HepG2 (cell line): ENCODE measurements around the gene TNFSF13. TPM values are rescaled to one million over a fixed set of nuclear protein-coding genes. Genes with fewer than 3 reads are reported as not detected.

Experiments used
- ASH2L ChIP-seq: fragments of 300-600, 200-600 bp; sonication (generic); IDR thresholded peaks from 2 replicates; pipeline ENCODE4 v1.7.0; 2017; ENCODE audit warnings: low read depth, mild to moderate bottlenecking, moderate library complexity, mixed read lengths, low read length; ENCODE audit not compliant: insufficient read length
- ATRX ChIP-seq: sonication (generic); formaldehyde crosslinking; IDR thresholded peaks from 2 replicates; pipeline ENCODE4 v1.4.0; 2020; ENCODE audit warnings: missing genetic modification reagents, borderline replicate concordance
- CENPX ChIP-seq: sonication (generic); formaldehyde crosslinking; IDR thresholded peaks from 2 replicates; pipeline ENCODE4 v1.9.0; 2021; ENCODE audit warnings: mild to moderate bottlenecking, missing genetic modification reagents, moderate library complexity
- DR1 ChIP-seq: sonication (generic); formaldehyde crosslinking; IDR thresholded peaks from 2 replicates; pipeline ENCODE4 v1.8.0; 2021; ENCODE audit warnings: mild to moderate bottlenecking, missing genetic modification reagents, inconsistent platforms
- GABPA ChIP-seq, 2 experiments: IDR thresholded peaks; 2 replicates each; pipeline ENCODE4 v1.6.1; 2011 to 2016; ENCODE audit warnings: low read depth in 2 of 2, low read length in 1 of 2, missing biosample characterization in 1 of 2, missing genetic modification characterization in 1 of 2
- HOXA7 ChIP-seq: sonication (generic); formaldehyde crosslinking; IDR thresholded peaks from 2 replicates; pipeline ENCODE4 v1.8.1; 2022; ENCODE audit warnings: mild to moderate bottlenecking, missing genetic modification reagents, moderate library complexity
- IKZF4 ChIP-seq: sonication (generic); formaldehyde crosslinking; IDR thresholded peaks from 2 replicates; pipeline ENCODE4 v1.5.1; 2020; ENCODE audit warnings: borderline replicate concordance, mild to moderate bottlenecking, low read depth, missing genetic modification reagents; ENCODE audit errors: not compliant biosample characterization
- MAF1 ChIP-seq: sonication (generic); formaldehyde crosslinking; IDR thresholded peaks from 2 replicates; pipeline ENCODE4 v1.5.0; 2020; ENCODE audit warnings: missing genetic modification reagents, borderline replicate concordance
- NFATC3 ChIP-seq: sonication (generic); formaldehyde crosslinking; IDR thresholded peaks from 2 replicates; pipeline ENCODE4 v1.5.1; 2020; ENCODE audit warnings: mild to moderate bottlenecking, missing genetic modification reagents
- POLR2A ChIP-seq, 2 experiments: IDR thresholded peaks; 2 replicates each; pipeline ENCODE4 v1.6.1; 2011; ENCODE audit warnings: low read depth in 2 of 2, low read length in 2 of 2, mild to moderate bottlenecking in 1 of 2, moderate library complexity in 1 of 2; ENCODE audit not compliant: insufficient read depth in 1 of 2
- ZNF329 ChIP-seq: sonication (generic); formaldehyde crosslinking; IDR thresholded peaks from 2 replicates; pipeline ENCODE4 v1.9.0; 2021; ENCODE audit warnings: low read depth, mild to moderate bottlenecking, missing genetic modification reagents
- ZNF484 ChIP-seq: sonication (generic); formaldehyde crosslinking; IDR thresholded peaks from 2 replicates; pipeline ENCODE4 v1.5.1; 2020; ENCODE audit warnings: mild to moderate bottlenecking, low read depth, missing genetic modification reagents, borderline replicate concordance
- ZNF556 ChIP-seq: sonication (generic); formaldehyde crosslinking; IDR thresholded peaks from 2 replicates; pipeline ENCODE4 v1.4.0; 2020; ENCODE audit warnings: mild to moderate bottlenecking, missing genetic modification reagents, borderline replicate concordance
- ZNF619 ChIP-seq: sonication (generic); formaldehyde crosslinking; IDR thresholded peaks from 2 replicates; pipeline ENCODE4 v1.4.0; 2020; ENCODE audit warnings: mild to moderate bottlenecking, missing genetic modification reagents
- polyA plus RNA-seq, 8 experiments: library from polyadenylated mRNA; depleted of rRNA in 3 of 8; stranded (reverse) in 7 of 8; unstranded in 1 of 8; fragments of >200 nt; fragmentation: Illumina TruSeq in 4 of 8; extraction: Trizol in 4 of 8; gene quantifications; 2 replicates each; pipeline versions ENCODE4 v1.2.1 to v1.2.3, GENCODE V29; 2011 to 2016; ENCODE audit warnings: low read depth in 4 of 8, missing spikeins in 1 of 8, mixed read lengths in 1 of 8; ENCODE audit not compliant: insufficient read depth in 1 of 8
- total RNA-seq, 5 experiments: library from RNA; depleted of rRNA; stranded (reverse); fragments of >200 nt; fragmentation: Illumina TruSeq; extraction: Trizol; gene quantifications; 2 replicates each; pipeline ENCODE4 v1.2.3, GENCODE V29; 2016; ENCODE audit warnings: low read depth in 1 of 5
- TF ChIP-seq, protein P1 (sequence below): sonication (generic); formaldehyde crosslinking; IDR thresholded peaks from 2 replicates; pipeline ENCODE4 v1.5.0; 2020; ENCODE audit warnings: mild to moderate bottlenecking, missing genetic modification reagents, moderate library complexity
- TF ChIP-seq, protein P2 (sequence below): sonication (generic); formaldehyde crosslinking; IDR thresholded peaks from 2 replicates; pipeline ENCODE4 v1.4.0; 2020; ENCODE audit warnings: missing genetic modification reagents
- TF ChIP-seq, protein P3 (sequence below): sonication (generic); formaldehyde crosslinking; IDR thresholded peaks from 2 replicates; pipeline ENCODE4 v1.4.0; 2020; ENCODE audit warnings: missing genetic modification reagents
- TF ChIP-seq, protein P4 (sequence below): sonication (generic); formaldehyde crosslinking; IDR thresholded peaks from 2 replicates; pipeline ENCODE4 v1.8.1; 2023; ENCODE audit warnings: mild to moderate bottlenecking, missing genetic modification reagents
- TF ChIP-seq, protein P5 (sequence below): IDR thresholded peaks from 2 replicates; pipeline ENCODE4 v1.6.1; 2016

TNFSF13 gene
- total and polyA plus RNA-seq, 2 of the 13 experiments (the other 11 are each of a cell fraction or from before 2014, with no cell fraction given) = 2.5 to 3.3 TPM

DNA sequence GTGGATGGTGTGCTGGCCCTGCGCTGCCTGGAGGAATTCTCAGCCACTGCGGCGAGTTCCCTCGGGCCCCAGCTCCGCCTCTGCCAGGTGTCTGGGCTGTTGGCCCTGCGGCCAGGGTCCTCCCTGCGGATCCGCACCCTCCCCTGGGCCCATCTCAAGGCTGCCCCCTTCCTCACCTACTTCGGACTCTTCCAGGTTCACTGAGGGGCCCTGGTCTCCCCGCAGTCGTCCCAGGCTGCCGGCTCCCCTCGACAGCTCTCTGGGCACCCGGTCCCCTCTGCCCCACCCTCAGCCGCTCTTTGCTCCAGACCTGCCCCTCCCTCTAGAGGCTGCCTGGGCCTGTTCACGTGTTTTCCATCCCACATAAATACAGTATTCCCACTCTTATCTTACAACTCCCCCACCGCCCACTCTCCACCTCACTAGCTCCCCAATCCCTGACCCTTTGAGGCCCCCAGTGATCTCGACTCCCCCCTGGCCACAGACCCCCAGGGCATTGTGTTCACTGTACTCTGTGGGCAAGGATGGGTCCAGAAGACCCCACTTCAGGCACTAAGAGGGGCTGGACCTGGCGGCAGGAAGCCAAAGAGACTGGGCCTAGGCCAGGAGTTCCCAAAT, 1.3 kb upstream of the TNFSF13 start (continued):
- TF ChIP-seq ZNF329 (CRISPR knock-in tag) (no peak), CENPX (no peak), POLR2A (IDR thresholded peaks at IDR 0.05; ENCODE audit: insufficient read depth in 1 of 2, low read depth in 2 of 2, low read length in 2 of 2) (no peak), HOXA7 (CRISPR knock-in tag) (no peak), NFATC3 (CRISPR knock-in tag) (no peak), ZNF484 (no peak), DR1 (CRISPR knock-in tag) (no peak), MAF1 (no peak), ZNF556 (CRISPR knock-in tag) (no peak), ASH2L (no peak), ZNF619 (CRISPR knock-in tag) (no peak), GABPA (IDR thresholded peaks at IDR 0.05; ENCODE audit: low read depth, low read length) (no peak), GABPA (CRISPR knock-in tag; IDR thresholded peaks at IDR 0.05; ENCODE audit: low read depth) (no peak), ATRX (no peak), IKZF4 (peak; percentile 62)
- TF ChIP-seq, protein P1, sequence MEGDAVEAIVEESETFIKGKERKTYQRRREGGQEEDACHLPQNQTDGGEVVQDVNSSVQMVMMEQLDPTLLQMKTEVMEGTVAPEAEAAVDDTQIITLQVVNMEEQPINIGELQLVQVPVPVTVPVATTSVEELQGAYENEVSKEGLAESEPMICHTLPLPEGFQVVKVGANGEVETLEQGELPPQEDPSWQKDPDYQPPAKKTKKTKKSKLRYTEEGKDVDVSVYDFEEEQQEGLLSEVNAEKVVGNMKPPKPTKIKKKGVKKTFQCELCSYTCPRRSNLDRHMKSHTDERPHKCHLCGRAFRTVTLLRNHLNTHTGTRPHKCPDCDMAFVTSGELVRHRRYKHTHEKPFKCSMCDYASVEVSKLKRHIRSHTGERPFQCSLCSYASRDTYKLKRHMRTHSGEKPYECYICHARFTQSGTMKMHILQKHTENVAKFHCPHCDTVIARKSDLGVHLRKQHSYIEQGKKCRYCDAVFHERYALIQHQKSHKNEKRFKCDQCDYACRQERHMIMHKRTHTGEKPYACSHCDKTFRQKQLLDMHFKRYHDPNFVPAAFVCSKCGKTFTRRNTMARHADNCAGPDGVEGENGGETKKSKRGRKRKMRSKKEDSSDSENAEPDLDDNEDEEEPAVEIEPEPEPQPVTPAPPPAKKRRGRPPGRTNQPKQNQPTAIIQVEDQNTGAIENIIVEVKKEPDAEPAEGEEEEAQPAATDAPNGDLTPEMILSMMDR (CRISPR knock-in tag) = peak; percentile 56
- TF ChIP-seq, protein P2, sequence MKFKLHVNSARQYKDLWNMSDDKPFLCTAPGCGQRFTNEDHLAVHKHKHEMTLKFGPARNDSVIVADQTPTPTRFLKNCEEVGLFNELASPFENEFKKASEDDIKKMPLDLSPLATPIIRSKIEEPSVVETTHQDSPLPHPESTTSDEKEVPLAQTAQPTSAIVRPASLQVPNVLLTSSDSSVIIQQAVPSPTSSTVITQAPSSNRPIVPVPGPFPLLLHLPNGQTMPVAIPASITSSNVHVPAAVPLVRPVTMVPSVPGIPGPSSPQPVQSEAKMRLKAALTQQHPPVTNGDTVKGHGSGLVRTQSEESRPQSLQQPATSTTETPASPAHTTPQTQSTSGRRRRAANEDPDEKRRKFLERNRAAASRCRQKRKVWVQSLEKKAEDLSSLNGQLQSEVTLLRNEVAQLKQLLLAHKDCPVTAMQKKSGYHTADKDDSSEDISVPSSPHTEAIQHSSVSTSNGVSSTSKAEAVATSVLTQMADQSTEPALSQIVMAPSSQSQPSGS (CRISPR knock-in tag) = no peak
- TF ChIP-seq, protein P3, sequence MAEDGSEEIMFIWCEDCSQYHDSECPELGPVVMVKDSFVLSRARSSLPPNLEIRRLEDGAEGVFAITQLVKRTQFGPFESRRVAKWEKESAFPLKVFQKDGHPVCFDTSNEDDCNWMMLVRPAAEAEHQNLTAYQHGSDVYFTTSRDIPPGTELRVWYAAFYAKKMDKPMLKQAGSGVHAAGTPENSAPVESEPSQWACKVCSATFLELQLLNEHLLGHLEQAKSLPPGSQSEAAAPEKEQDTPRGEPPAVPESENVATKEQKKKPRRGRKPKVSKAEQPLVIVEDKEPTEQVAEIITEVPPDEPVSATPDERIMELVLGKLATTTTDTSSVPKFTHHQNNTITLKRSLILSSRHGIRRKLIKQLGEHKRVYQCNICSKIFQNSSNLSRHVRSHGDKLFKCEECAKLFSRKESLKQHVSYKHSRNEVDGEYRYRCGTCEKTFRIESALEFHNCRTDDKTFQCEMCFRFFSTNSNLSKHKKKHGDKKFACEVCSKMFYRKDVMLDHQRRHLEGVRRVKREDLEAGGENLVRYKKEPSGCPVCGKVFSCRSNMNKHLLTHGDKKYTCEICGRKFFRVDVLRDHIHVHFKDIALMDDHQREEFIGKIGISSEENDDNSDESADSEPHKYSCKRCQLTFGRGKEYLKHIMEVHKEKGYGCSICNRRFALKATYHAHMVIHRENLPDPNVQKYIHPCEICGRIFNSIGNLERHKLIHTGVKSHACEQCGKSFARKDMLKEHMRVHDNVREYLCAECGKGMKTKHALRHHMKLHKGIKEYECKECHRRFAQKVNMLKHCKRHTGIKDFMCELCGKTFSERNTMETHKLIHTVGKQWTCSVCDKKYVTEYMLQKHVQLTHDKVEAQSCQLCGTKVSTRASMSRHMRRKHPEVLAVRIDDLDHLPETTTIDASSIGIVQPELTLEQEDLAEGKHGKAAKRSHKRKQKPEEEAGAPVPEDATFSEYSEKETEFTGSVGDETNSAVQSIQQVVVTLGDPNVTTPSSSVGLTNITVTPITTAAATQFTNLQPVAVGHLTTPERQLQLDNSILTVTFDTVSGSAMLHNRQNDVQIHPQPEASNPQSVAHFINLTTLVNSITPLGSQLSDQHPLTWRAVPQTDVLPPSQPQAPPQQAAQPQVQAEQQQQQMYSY (CRISPR knock-in tag) = no peak
- TF ChIP-seq, protein P4, sequence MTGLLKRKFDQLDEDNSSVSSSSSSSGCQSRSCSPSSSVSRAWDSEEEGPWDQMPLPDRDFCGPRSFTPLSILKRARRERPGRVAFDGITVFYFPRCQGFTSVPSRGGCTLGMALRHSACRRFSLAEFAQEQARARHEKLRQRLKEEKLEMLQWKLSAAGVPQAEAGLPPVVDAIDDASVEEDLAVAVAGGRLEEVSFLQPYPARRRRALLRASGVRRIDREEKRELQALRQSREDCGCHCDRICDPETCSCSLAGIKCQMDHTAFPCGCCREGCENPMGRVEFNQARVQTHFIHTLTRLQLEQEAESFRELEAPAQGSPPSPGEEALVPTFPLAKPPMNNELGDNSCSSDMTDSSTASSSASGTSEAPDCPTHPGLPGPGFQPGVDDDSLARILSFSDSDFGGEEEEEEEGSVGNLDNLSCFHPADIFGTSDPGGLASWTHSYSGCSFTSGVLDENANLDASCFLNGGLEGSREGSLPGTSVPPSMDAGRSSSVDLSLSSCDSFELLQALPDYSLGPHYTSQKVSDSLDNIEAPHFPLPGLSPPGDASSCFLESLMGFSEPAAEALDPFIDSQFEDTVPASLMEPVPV (CRISPR knock-in tag) = no peak
- TF ChIP-seq, protein P5, sequence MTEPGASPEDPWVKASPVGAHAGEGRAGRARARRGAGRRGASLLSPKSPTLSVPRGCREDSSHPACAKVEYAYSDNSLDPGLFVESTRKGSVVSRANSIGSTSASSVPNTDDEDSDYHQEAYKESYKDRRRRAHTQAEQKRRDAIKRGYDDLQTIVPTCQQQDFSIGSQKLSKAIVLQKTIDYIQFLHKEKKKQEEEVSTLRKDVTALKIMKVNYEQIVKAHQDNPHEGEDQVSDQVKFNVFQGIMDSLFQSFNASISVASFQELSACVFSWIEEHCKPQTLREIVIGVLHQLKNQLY = peak; percentile 78; the same call in 1 of the 2 replicates
